GM10266 (cell line): Measurements from ENCODE around the gene KHNYN.

Source experiments
- DNase-seq: peaks from one replicate; pipeline ENCODE4 v3.0.0; 2012; ENCODE audit errors: extremely low spot score
- CTCF ChIP-seq: IDR thresholded peaks from 2 replicates; pipeline ENCODE4 v1.5.1; 2012; ENCODE audit warnings: mild to moderate bottlenecking, low read depth; ENCODE audit not compliant: control insufficient read depth, insufficient read depth; ENCODE audit errors: missing control alignments

The KHNYN gene

GRCh38 chr14:24437020-24437735 lies 7.4 kb downstream of the KHNYN start:
- TF ChIP-seq CTCF = no peak
- no peak for DNase-seq

GRCh38 chr14:24437736-24438067 lies 7.9 kb downstream of the KHNYN start:
- TF ChIP-seq CTCF = no peak
- DNase-seq = no peak

- no peak for DNase-seq
- no peak for TF ChIP-seq CTCF
Observed at GRCh38 chr14:24438223-24439097, 8.7 kb downstream of the KHNYN start.

GRCh38 chr14:24439257-24439656 lies 9.5 kb downstream of the KHNYN start:
- DNase-seq = no peak
- TF ChIP-seq CTCF = no peak

GRCh38 chr14:24439830-24440605 lies 10.3 kb downstream of the KHNYN start:
- DNase-seq = no peak
- no peak for TF ChIP-seq CTCF

GRCh38 chr14:24440606-24441399 lies 11.0 kb downstream of the KHNYN start:
- no peak for DNase-seq
- TF ChIP-seq CTCF = no peak
